ENCODE data around the gene PLCB3. TPM values are rescaled to one million over a fixed set of nuclear protein-coding genes. Genes with fewer than 3 reads are reported as not detected.
A peak's percentile ranks its signal among the peaks of the same experiment; 100 is the strongest.

Gene PLCB3
- total RNA-seq, 6 experiments from 2014 or later = 5.4 to 8.0 (median 6.7) TPM

DNA sequence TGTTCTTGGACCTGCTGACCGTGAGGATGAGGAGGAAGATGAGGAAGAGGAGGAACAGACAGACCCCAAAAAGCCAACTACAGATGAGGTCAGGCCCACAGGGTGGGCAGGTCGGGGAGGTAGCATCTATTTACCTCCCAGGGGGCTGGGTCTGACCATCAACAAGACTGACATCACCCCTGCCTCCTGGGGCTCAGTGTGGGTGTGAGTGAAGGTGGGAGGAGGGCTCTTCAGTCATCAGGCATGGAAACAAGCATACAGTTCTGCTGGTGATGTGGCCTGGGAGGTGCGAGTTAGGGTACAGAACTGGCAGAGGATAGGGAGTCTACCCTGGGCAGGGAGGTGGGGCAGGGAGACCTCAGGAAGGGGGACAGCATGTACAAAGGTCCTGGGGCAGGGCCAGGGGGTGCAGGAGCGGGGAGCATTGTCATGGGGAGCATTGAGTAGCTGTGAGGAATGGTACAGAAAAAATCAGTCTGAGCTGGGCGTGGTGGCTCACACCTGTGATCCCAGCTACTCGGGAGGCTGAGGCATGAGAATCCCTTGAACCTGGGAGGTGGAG, 8.9 kb downstream of the PLCB3 start:
- intact Hi-C loops (cut with DNase I) = no loop called here
- 87% methylated on average over 4 of the region's 6 CpGs for WGBS (ENCODE audit: insufficient coverage, low coverage, low lambda C conversion rate, missing lambda C conversion rate)
- peaks cover 0 to 5% (median 0%) of the 10 kb centered on the region in 4 donors for H3K36me3 ChIP-seq
- H3K4me1 ChIP-seq = no peaks in the 10 kb centered on the region
- TF ChIP-seq, protein P1, sequence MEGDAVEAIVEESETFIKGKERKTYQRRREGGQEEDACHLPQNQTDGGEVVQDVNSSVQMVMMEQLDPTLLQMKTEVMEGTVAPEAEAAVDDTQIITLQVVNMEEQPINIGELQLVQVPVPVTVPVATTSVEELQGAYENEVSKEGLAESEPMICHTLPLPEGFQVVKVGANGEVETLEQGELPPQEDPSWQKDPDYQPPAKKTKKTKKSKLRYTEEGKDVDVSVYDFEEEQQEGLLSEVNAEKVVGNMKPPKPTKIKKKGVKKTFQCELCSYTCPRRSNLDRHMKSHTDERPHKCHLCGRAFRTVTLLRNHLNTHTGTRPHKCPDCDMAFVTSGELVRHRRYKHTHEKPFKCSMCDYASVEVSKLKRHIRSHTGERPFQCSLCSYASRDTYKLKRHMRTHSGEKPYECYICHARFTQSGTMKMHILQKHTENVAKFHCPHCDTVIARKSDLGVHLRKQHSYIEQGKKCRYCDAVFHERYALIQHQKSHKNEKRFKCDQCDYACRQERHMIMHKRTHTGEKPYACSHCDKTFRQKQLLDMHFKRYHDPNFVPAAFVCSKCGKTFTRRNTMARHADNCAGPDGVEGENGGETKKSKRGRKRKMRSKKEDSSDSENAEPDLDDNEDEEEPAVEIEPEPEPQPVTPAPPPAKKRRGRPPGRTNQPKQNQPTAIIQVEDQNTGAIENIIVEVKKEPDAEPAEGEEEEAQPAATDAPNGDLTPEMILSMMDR (IDR thresholded peaks at IDR 0.05) = no peak
- no peak for TF ChIP-seq POLR2A (IDR thresholded peaks at IDR 0.05)
- no peak overlapping the region for H3K4me3 ChIP-seq
- no peak overlapping the region for H3K27ac ChIP-seq
- ATAC-seq = no peak
- no peaks in the 10 kb centered on the region for H3K9me3 ChIP-seq
- no peaks in the 10 kb centered on the region for H3K27me3 ChIP-seq
- DNase-seq = no peak

DNA sequence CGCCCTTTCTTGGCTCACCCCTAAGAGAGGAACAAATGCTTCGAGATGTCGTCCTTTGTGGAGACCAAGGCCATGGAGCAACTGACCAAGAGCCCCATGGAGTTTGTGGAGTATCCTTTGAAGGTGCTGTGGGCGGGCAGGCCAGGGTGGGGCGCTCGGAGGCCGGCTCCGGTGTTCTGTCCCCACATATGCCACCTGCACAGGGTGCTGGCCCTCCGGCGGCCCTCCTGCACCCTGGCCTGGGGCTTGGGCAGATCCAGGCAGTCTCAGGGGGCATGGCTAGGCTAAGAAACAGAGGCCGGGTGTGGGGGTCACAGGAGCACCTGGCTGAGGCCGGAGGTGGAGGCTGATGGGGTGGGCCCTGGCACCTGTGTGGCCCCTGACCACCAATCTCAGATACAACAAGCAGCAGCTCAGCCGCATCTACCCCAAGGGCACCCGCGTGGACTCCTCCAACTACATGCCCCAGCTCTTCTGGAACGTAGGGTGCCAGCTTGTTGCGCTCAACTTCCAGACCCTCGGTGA, 10.3 kb downstream of the PLCB3 start:
- 93% methylated on average over 3 of the region's 18 CpGs for WGBS (ENCODE audit: insufficient coverage, low coverage, low lambda C conversion rate, missing lambda C conversion rate)
- Histone ChIP-seq H3K9me3 (no peaks in the 10 kb centered on the region), H3K27me3 (no peaks in the 10 kb centered on the region), H3K4me3 (no peak overlapping the region), H3K36me3 (peaks cover 0 to under 1% (median 0%) of the 10 kb centered on the region in 4 donors), H3K27ac (no peak overlapping the region), H3K4me1 (no peaks in the 10 kb centered on the region)
- DNase-seq = no peak
- ATAC-seq = no peak
- TF ChIP-seq POLR2A (IDR thresholded peaks at IDR 0.05) = no peak
- TF ChIP-seq, protein P1 (IDR thresholded peaks at IDR 0.05) = no peak
- intact Hi-C loops (cut with DNase I) = no loop called here

DNA sequence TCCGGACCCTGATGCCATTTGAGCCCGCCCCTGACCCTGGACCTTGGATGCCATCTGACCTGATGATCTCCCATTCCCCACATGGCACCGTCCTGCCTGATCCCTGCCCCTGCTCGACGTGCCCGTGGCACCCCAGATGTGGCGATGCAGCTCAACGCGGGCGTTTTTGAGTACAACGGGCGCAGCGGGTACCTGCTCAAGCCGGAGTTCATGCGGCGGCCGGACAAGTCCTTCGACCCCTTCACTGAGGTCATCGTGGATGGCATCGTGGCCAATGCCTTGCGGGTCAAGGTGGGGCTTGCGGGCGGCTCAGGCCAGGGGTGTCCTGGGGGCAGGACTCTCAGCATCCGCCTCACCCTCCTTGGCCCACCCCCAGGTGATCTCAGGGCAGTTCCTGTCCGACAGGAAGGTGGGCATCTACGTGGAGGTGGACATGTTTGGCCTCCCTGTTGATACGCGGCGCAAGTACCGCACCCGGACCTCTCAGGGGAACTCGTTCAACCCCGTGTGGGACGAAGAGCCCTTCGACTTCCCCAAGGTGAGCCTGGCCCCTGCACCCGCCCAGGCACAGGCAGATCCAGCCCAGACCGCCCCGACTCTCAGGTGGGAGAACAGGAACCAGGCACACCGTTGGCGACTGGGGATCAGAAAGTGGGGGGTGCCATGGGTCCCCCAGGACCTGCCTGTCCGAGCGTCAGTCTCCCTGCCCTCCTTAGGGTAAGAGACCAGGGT, 11.1 kb downstream of the PLCB3 start:
- no peaks in the 10 kb centered on the region for H3K36me3 ChIP-seq
- no peaks in the 10 kb centered on the region for H3K27me3 ChIP-seq
- WGBS (ENCODE audit: insufficient coverage, low coverage, low lambda C conversion rate, missing lambda C conversion rate) = 94% methylated on average over 23 of the region's 42 CpGs
- intact Hi-C loops (cut with DNase I) = no loop called here
- TF ChIP-seq, protein P1 (IDR thresholded peaks at IDR 0.05) = no peak
- TF ChIP-seq POLR2A (IDR thresholded peaks at IDR 0.05) = no peak
- H3K27ac ChIP-seq = no peak overlapping the region
- DNase-seq (no peak), ATAC-seq (no peak)
- no peaks in the 10 kb centered on the region for H3K4me1 ChIP-seq
- H3K4me3 ChIP-seq = no peak overlapping the region
- H3K9me3 ChIP-seq = no peaks in the 10 kb centered on the region

DNA sequence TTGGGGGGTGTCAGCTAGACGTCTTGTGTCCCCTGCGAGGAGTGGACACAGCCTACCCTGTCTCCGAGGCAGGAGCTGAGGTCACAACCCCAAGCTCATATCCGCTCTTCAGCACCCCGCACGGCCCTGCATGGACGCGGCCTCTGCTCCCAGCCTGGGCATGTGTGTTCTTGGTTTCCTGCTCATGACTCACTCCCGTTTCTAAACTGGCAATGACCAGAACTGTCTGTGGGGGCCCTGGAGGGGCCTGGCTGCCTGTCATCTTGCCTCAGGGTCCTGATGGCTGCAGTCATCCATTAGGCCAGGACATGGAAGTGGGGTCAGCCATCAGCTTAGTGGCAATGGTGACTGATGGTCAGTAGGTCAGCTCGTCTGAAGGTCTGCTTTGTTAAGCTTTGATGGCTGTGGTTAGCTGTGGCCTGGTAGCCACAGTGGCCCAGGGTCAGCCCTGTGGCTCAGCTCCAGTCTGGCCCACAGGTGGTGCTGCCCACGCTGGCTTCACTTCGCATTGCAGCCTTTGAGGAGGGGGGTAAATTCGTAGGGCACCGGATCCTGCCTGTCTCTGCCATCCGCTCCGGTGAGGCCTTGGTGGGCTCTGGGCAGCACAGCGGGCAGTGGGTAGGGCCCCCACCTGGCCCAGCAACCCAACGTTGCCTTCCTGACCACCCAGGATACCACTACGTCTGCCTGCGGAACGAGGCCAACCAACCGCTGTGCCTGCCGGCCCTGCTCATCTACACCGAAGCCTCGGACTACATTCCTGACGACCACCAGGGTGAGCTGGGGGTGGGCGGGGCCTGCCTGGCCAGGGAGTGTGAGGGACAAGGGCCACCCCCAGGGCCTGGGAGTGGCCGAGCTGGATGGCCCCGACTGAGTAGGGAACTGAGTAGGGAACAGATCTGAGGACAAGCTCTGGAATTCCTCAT, 12.0 kb downstream of the PLCB3 start:
- Histone ChIP-seq H3K4me3 (no peak overlapping the region), H3K36me3 (no peaks in the 10 kb centered on the region), H3K27me3 (no peaks in the 10 kb centered on the region), H3K27ac (no peak overlapping the region), H3K4me1 (peaks cover 0 to 4% (median 3%) of the 10 kb centered on the region in 4 donors), H3K9me3 (no peaks in the 10 kb centered on the region)
- intact Hi-C loops (cut with DNase I) = no loop called here
- TF ChIP-seq, protein P1 (IDR thresholded peaks at IDR 0.05) = no peak
- TF ChIP-seq POLR2A (IDR thresholded peaks at IDR 0.05) = no peak
- peak in 2 of 4 donors; percentile 19 to 40 for ATAC-seq
- DNase-seq = peak in 1 of 3 donors; percentile 32
- 85% methylated on average over 9 of the region's 29 CpGs for WGBS (ENCODE audit: insufficient coverage, low coverage, low lambda C conversion rate, missing lambda C conversion rate)

Measured in right lobe of liver (tissue), 6 donors.